Measurements from ENCODE around the gene LTA4H.
"Not testable (repeated sequence)": the region's sequence is repeated elsewhere in the genome, so short reads cannot be mapped to it uniquely, and the experiment has no call there.

The LTA4H gene

GRCh38 chr12:95988506-95989275, 46.7 kb downstream of the LTA4H start:
- DNase-seq, result no peak

- DNase-seq, result no peak
Observed at GRCh38 chr12:95986635-95987570, 48.5 kb downstream of the LTA4H start.

GRCh38 chr12:95984682-95985081, 50.7 kb downstream of the LTA4H start:
- DNase-seq, result no peak

- DNase-seq, result no peak
Observed at GRCh38 chr12:95982602-95983001, 52.8 kb downstream of the LTA4H start.

- no peak for DNase-seq
Observed at GRCh38 chr12:95980437-95980836, 55.0 kb downstream of the LTA4H start.

GRCh38 chr12:95978774-95979173, 56.6 kb downstream of the LTA4H start:
- no peak for DNase-seq

GRCh38 chr12:95978351-95978750, 57.0 kb downstream of the LTA4H start:
- no peak for DNase-seq

- no peak for DNase-seq
Observed at GRCh38 chr12:95977764-95978305, 57.6 kb downstream of the LTA4H start.

- DNase-seq, result no peak
Observed at GRCh38 chr12:95976416-95976832, 59.0 kb downstream of the LTA4H start.

- DNase-seq, result no peak
Observed at GRCh38 chr12:95975491-95975890, 59.9 kb downstream of the LTA4H start.

GRCh38 chr12:95974358-95974757, 61.0 kb downstream of the LTA4H start:
- no peak for DNase-seq

GRCh38 chr12:95972832-95973456, 62.4 kb downstream of the LTA4H start:
- no peak for DNase-seq

- no peak for DNase-seq
Observed at GRCh38 chr12:95970905-95971304, 64.5 kb downstream of the LTA4H start.

- not testable (repeated sequence) for DNase-seq
Observed at GRCh38 chr12:95969116-95969515, 66.3 kb downstream of the LTA4H start.

- no peak for DNase-seq
Observed at GRCh38 chr12:95967301-95967700, 68.1 kb downstream of the LTA4H start.

GRCh38 chr12:95966287-95966870, 69.0 kb downstream of the LTA4H start:
- no peak for DNase-seq

GRCh38 chr12:95963096-95963495, 72.3 kb downstream of the LTA4H start:
- no peak for DNase-seq

- DNase-seq, result no peak
Observed at GRCh38 chr12:95962222-95962621, 73.2 kb downstream of the LTA4H start.

- DNase-seq, result no peak
Observed at GRCh38 chr12:95960241-95960640, 75.1 kb downstream of the LTA4H start.

- DNase-seq, result no peak
Observed at GRCh38 chr12:95959107-95959506, 76.3 kb downstream of the LTA4H start.

- no peak for DNase-seq
Observed at GRCh38 chr12:95956557-95957145, 78.7 kb downstream of the LTA4H start.

- no peak for DNase-seq
Observed at GRCh38 chr12:95955549-95956159, 79.7 kb downstream of the LTA4H start.

All from GOT3 (cell line).